Right hindlimb (tissue), 1 donor: ENCODE data around the gene DLGAP1.

ENCODE experiments used
- DNase-seq: peaks from one replicate; pipeline ENCODE4 v3.0.0-alpha.2; 2018

The DLGAP1 gene

GRCh38 chr18:3920832-3921231 lies 534.3 kb downstream of the DLGAP1 start:
- no peak for DNase-seq

GRCh38 chr18:3919396-3920061 lies 535.6 kb downstream of the DLGAP1 start:
- no peak for DNase-seq

- DNase-seq = no peak
Measured at GRCh38 chr18:3916082-3916481, 539.0 kb downstream of the DLGAP1 start.

GRCh38 chr18:3914833-3915610 lies 540.1 kb downstream of the DLGAP1 start:
- DNase-seq = no peak

- no peak for DNase-seq
Measured at GRCh38 chr18:3914109-3914508, 541.0 kb downstream of the DLGAP1 start.

GRCh38 chr18:3912705-3913104 lies 542.4 kb downstream of the DLGAP1 start:
- DNase-seq = no peak

- no peak for DNase-seq
Measured at GRCh38 chr18:3911413-3911812, 543.7 kb downstream of the DLGAP1 start.

GRCh38 chr18:3910512-3910911 lies 544.6 kb downstream of the DLGAP1 start:
- no peak for DNase-seq

- no peak for DNase-seq
Measured at GRCh38 chr18:3907955-3908354, 547.2 kb downstream of the DLGAP1 start.

GRCh38 chr18:3906116-3906750 lies 548.9 kb downstream of the DLGAP1 start:
- DNase-seq = no peak

GRCh38 chr18:3903337-3903736 lies 551.8 kb downstream of the DLGAP1 start:
- no peak for DNase-seq

- no peak for DNase-seq
Measured at GRCh38 chr18:3902676-3903075, 552.4 kb downstream of the DLGAP1 start.

- no peak for DNase-seq
Measured at GRCh38 chr18:3901811-3902210, 553.3 kb downstream of the DLGAP1 start.

- no peak for DNase-seq
Measured at GRCh38 chr18:3901042-3901441, 554.1 kb downstream of the DLGAP1 start.

- no peak for DNase-seq
Measured at GRCh38 chr18:3900327-3900726, 554.8 kb downstream of the DLGAP1 start.

- DNase-seq = no peak
Measured at GRCh38 chr18:3898861-3899613, 556.1 kb downstream of the DLGAP1 start.

- DNase-seq = no peak
Measured at GRCh38 chr18:3892152-3892551, 563.0 kb downstream of the DLGAP1 start.

- DNase-seq = no peak
Measured at GRCh38 chr18:3891245-3891644, 563.9 kb downstream of the DLGAP1 start.

GRCh38 chr18:3889803-3890202 lies 565.3 kb downstream of the DLGAP1 start:
- DNase-seq = no peak

- DNase-seq = no peak
Measured at GRCh38 chr18:3889121-3889520, 566.0 kb downstream of the DLGAP1 start.

- DNase-seq = no peak
Measured at GRCh38 chr18:3886575-3887322, 568.4 kb downstream of the DLGAP1 start.

- no peak for DNase-seq
Measured at GRCh38 chr18:3885209-3885792, 569.8 kb downstream of the DLGAP1 start.
